Duodenal mucosa (tissue), 2 donors: Measurements from ENCODE around the gene NOS1.
"Not testable (repeated sequence)": the region's sequence is repeated elsewhere in the genome, so short reads cannot be mapped to it uniquely, and the experiment has no call there.

Experiments
- H3K27ac ChIP-seq: one replicate; pipeline ENCODE4 v1.7.0; 2013; ENCODE audit warnings: low read depth, low read length
- H3K27me3 ChIP-seq, 2 donors: one replicate each; pipeline ENCODE4 v1.7.0; 2013; ENCODE audit warnings: low read length in 2 of 2, control low read depth in 1 of 2; ENCODE audit not compliant: insufficient read depth in 2 of 2, control insufficient read depth in 1 of 2
- H3K36me3 ChIP-seq, 2 donors: one replicate each; pipeline ENCODE4 v1.7.0; 2013; ENCODE audit warnings: low read length in 2 of 2, control low read depth in 1 of 2; ENCODE audit not compliant: insufficient read depth in 2 of 2, control insufficient read depth in 1 of 2
- H3K4me1 ChIP-seq, 2 donors: one replicate each; pipeline ENCODE4 v1.7.0; 2013; ENCODE audit warnings: low read length in 2 of 2, control low read depth in 1 of 2; ENCODE audit not compliant: insufficient read depth in 2 of 2, control insufficient read depth in 1 of 2
- H3K4me3 ChIP-seq, 2 donors: one replicate each; pipeline ENCODE4 v1.7.0; 2013; ENCODE audit warnings: low read length in 2 of 2, low read depth in 1 of 2
- H3K9ac ChIP-seq, 2 donors: one replicate each; pipeline ENCODE4 v1.7.0; 2013; ENCODE audit warnings: low read length in 2 of 2, low read depth in 1 of 2
- H3K9me3 ChIP-seq, 2 donors: one replicate each; pipeline ENCODE4 v1.7.0; 2013; ENCODE audit warnings: low read length in 2 of 2, control low read depth in 1 of 2; ENCODE audit not compliant: control insufficient read depth in 1 of 2

NOS1 gene

GRCh38 chr12:117202556-117202955 is 158.9 kb downstream of the NOS1 start:
- Histone ChIP-seq H3K9me3 (no peaks in the 10 kb centered on the region), H3K27ac (no peak overlapping the region), H3K4me3 (no peak overlapping the region), H3K36me3 (no peaks in the 10 kb centered on the region), H3K27me3 (no peaks in the 10 kb centered on the region), H3K4me1 (no peaks in the 10 kb centered on the region), H3K9ac (no peak overlapping the region)

- Histone ChIP-seq H3K36me3 (no peaks in the 10 kb centered on the region), H3K4me1 (no peaks in the 10 kb centered on the region), H3K27me3 (peaks cover 0 to 3% of the 10 kb centered on the region in 2 donors), H3K9me3 (no peaks in the 10 kb centered on the region), H3K27ac (no peak overlapping the region), H3K9ac (no peak overlapping the region), H3K4me3 (no peak overlapping the region)
These were observed 159.4 kb downstream of the NOS1 start for GRCh38 chr12:117202033-117202432.

- H3K4me1 ChIP-seq, H3K27me3 ChIP-seq, H3K9ac ChIP-seq, H3K36me3 ChIP-seq, H3K4me3 ChIP-seq, H3K27ac ChIP-seq, H3K9me3 ChIP-seq: not testable (repeated sequence)
These were observed 161.3 kb downstream of the NOS1 start for GRCh38 chr12:117199956-117200744.

GRCh38 chr12:117196334-117196733 is 165.1 kb downstream of the NOS1 start:
- H3K9ac ChIP-seq, H3K36me3 ChIP-seq, H3K4me1 ChIP-seq, H3K9me3 ChIP-seq, H3K27me3 ChIP-seq, H3K4me3 ChIP-seq, H3K27ac ChIP-seq: not testable (repeated sequence)

GRCh38 chr12:117195027-117195426 is 166.4 kb downstream of the NOS1 start:
- not testable (repeated sequence) for H3K9ac ChIP-seq, H3K27ac ChIP-seq, H3K4me1 ChIP-seq, H3K36me3 ChIP-seq, H3K27me3 ChIP-seq, H3K9me3 ChIP-seq, H3K4me3 ChIP-seq

- Histone ChIP-seq H3K4me3 (no peak overlapping the region), H3K9ac (no peak overlapping the region), H3K9me3 (peaks cover 0 to 3% of the 10 kb centered on the region in 2 donors), H3K27ac (no peak overlapping the region), H3K36me3 (no peaks in the 10 kb centered on the region), H3K27me3 (peaks cover 0 to 3% of the 10 kb centered on the region in 2 donors), H3K4me1 (peaks cover 6 to 9% of the 10 kb centered on the region in 2 donors)
These were observed 167.5 kb downstream of the NOS1 start for GRCh38 chr12:117193903-117194302.

GRCh38 chr12:117192581-117192980 is 168.8 kb downstream of the NOS1 start:
- H3K36me3 ChIP-seq, H3K27ac ChIP-seq, H3K9me3 ChIP-seq, H3K9ac ChIP-seq, H3K27me3 ChIP-seq, H3K4me3 ChIP-seq: not testable (repeated sequence)
- peaks cover 12 to 14% of the 10 kb centered on the region in 2 donors for H3K4me1 ChIP-seq

GRCh38 chr12:117192057-117192456 is 169.4 kb downstream of the NOS1 start:
- Histone ChIP-seq H3K4me1 (peaks cover 14% of the 10 kb centered on the region in 2 donors), H3K4me3 (no peak overlapping the region), H3K27ac (no peak overlapping the region), H3K27me3 (no peaks in the 10 kb centered on the region), H3K36me3 (no peaks in the 10 kb centered on the region), H3K9me3 (peaks cover 0 to 3% of the 10 kb centered on the region in 2 donors), H3K9ac (no peak overlapping the region)

GRCh38 chr12:117190210-117190781 is 171.1 kb downstream of the NOS1 start, which contains the start of gene FBXO21:
Gene FBXO21, minus strand, starts transcription at chr12:117190470. Its CDS starts 14 bp downstream, at chr12:117190456.
- Histone ChIP-seq H3K9me3 (peaks cover 0 to 3% of the 10 kb centered on the region in 2 donors), H3K4me1 (peaks cover 14% of the 10 kb centered on the region in 2 donors), H3K27ac (peak within 1 kb of the TSS; percentile 83), H3K36me3 (peaks cover under 1 to 13% of the 10 kb centered on the region in 2 donors), H3K27me3 (no peaks in the 10 kb centered on the region), H3K4me3 (peak within 1 kb of the TSS; percentile 87 to 89), H3K9ac (peak within 1 kb of the TSS; percentile 51 to 92)

GRCh38 chr12:117189725-117190209 is 171.7 kb downstream of the NOS1 start:
- H3K9me3 ChIP-seq: peaks cover 0 to 3% of the 10 kb centered on the region in 2 donors
- H3K27me3 ChIP-seq: no peaks in the 10 kb centered on the region
- H3K9ac ChIP-seq: peak overlapping the region; percentile 51 to 92
- peaks cover 14% of the 10 kb centered on the region in 2 donors for H3K4me1 ChIP-seq
- H3K36me3 ChIP-seq: peaks cover 4 to 19% of the 10 kb centered on the region in 2 donors
- peak overlapping the region; percentile 87 to 89 for H3K4me3 ChIP-seq
- H3K27ac ChIP-seq: no peak overlapping the region
